ENCODE data around the gene ADARB2. TPM values are rescaled to one million over a fixed set of nuclear protein-coding genes. Genes with fewer than 3 reads are reported as not detected.

The ADARB2 gene
- total and polyA plus RNA-seq, 3 donors from 2014 or later, result 8.5 to 13.0 (median 10.4) TPM

- WGBS, 2 donors, result 70 to 74% methylated on average over 14 to 20 of the region's 20 CpGs
Observed at GRCh38 chr10:1665021-1665661, 72.2 kb downstream of the ADARB2 start.

GRCh38 chr10:1664333-1664964, 72.9 kb downstream of the ADARB2 start:
- Histone ChIP-seq H3K4me3 (no peak overlapping the region), H3K9me3 (no peaks in the 10 kb centered on the region), H3K4me1 (no peaks in the 10 kb centered on the region), H3K27me3 (no peaks in the 10 kb centered on the region), H3K27ac (no peak overlapping the region), H3K36me3 (ENCODE audit: low read depth, missing control alignments) (no peaks in the 10 kb centered on the region)
- no peak for TF ChIP-seq POLR2A (IDR thresholded peaks at IDR 0.05)
- no peak for TF ChIP-seq CTCF (IDR thresholded peaks at IDR 0.05)
- WGBS, 2 donors, result 64 to 71% methylated on average over 14 to 15 of the region's 15 CpGs
- intact Hi-C loops (cut with DNase I; ENCODE audit: low total_unique reads), result no loop called here
- DNase-seq, result no peak

More at GRCh38 chr10:1665021-1665661, 72.2 kb downstream of the ADARB2 start:
- H3K4me1 ChIP-seq, result no peaks in the 10 kb centered on the region
- H3K9me3 ChIP-seq, result no peaks in the 10 kb centered on the region
- H3K4me3 ChIP-seq, result no peak overlapping the region
- TF ChIP-seq POLR2A (IDR thresholded peaks at IDR 0.05) (no peak), CTCF (IDR thresholded peaks at IDR 0.05) (no peak)
- no peaks in the 10 kb centered on the region for H3K27me3 ChIP-seq
- DNase-seq, result no peak
- H3K27ac ChIP-seq, result no peak overlapping the region
- intact Hi-C loops (cut with DNase I; ENCODE audit: low total_unique reads), result no loop called here
- H3K36me3 ChIP-seq (ENCODE audit: low read depth, missing control alignments), result no peaks in the 10 kb centered on the region

GRCh38 chr10:1663226-1663625, 74.1 kb downstream of the ADARB2 start:
- TF ChIP-seq POLR2A (IDR thresholded peaks at IDR 0.05) (no peak), CTCF (IDR thresholded peaks at IDR 0.05) (no peak)
- Histone ChIP-seq H3K36me3 (ENCODE audit: low read depth, missing control alignments) (no peaks in the 10 kb centered on the region), H3K27me3 (no peaks in the 10 kb centered on the region), H3K4me3 (no peak overlapping the region), H3K27ac (no peak overlapping the region), H3K4me1 (no peaks in the 10 kb centered on the region), H3K9me3 (no peaks in the 10 kb centered on the region)
- intact Hi-C loops (cut with DNase I; ENCODE audit: low total_unique reads), result no loop called here
- DNase-seq, result no peak
- WGBS, 2 donors, result 90 to 95% methylated on average over 17 of the region's 17 CpGs

- no peak for TF ChIP-seq CTCF (IDR thresholded peaks at IDR 0.05)
- TF ChIP-seq POLR2A (IDR thresholded peaks at IDR 0.05), result no peak
- Histone ChIP-seq H3K9me3 (no peaks in the 10 kb centered on the region), H3K27ac (no peak overlapping the region), H3K36me3 (ENCODE audit: low read depth, missing control alignments) (no peaks in the 10 kb centered on the region), H3K4me3 (no peak overlapping the region), H3K4me1 (no peaks in the 10 kb centered on the region), H3K27me3 (no peaks in the 10 kb centered on the region)
- 80 to 94% methylated on average over 15 to 20 of the region's 20 CpGs for WGBS, 2 donors
- no peak for DNase-seq
- intact Hi-C loops (cut with DNase I; ENCODE audit: low total_unique reads), result no loop called here
Observed at GRCh38 chr10:1662438-1663025, 74.8 kb downstream of the ADARB2 start.

Measured in testis (tissue), 3 donors.